ENCODE data around the gene ZNF727.
"Not testable (repeated sequence)": the region's sequence is repeated elsewhere in the genome, so short reads cannot be mapped to it uniquely, and the experiment has no call there.

The ZNF727 gene

GRCh38 chr7:64045301-64046040 is at the start of gene ZNF727:
ZNF727 (plus strand) TSS chr7:64045434; CDS start chr7:64045622, 188 bp downstream.
- no peak for DNase-seq

GRCh38 chr7:63998549-63998948 is 46.7 kb upstream of the ZNF727 start, which contains the start of gene ZNF722:
ZNF722 (plus strand) TSS chr7:63998849; CDS start chr7:63998962, 113 bp downstream.
- no peak for DNase-seq

GRCh38 chr7:64015496-64015895 is 29.7 kb upstream of the ZNF727 start:
- DNase-seq, result not testable (repeated sequence)

GRCh38 chr7:64035388-64035787 is 9.8 kb upstream of the ZNF727 start:
- DNase-seq, result no peak

GRCh38 chr7:64037095-64037494 is 8.1 kb upstream of the ZNF727 start:
- no peak for DNase-seq

- no peak for DNase-seq
These were observed 781 bp downstream of the ZNF727 start for GRCh38 chr7:64046041-64046389.

GRCh38 chr7:64077837-64078698 is 32.8 kb downstream of the ZNF727 start:
- DNase-seq, result not testable (repeated sequence)

- no peak for DNase-seq
These were observed 33.4 kb downstream of the ZNF727 start for GRCh38 chr7:64078699-64078994.

GRCh38 chr7:64087501-64087900 is 42.3 kb downstream of the ZNF727 start:
- DNase-seq, result no peak

- DNase-seq, result not testable (repeated sequence)
These were observed 43.6 kb downstream of the ZNF727 start for GRCh38 chr7:64088863-64089262.

All from cortex of kidney (tissue), 1 donor.